Neutrophil (primary cell): ENCODE measurements around the gene PLB1.
"Not testable (repeated sequence)": the region's sequence is repeated elsewhere in the genome, so short reads cannot be mapped to it uniquely, and the experiment has no call there.

Experiments
- H3K27ac ChIP-seq: fragments of 200-600 bp; sonication (generic); 2 replicates; pipeline ENCODE4 v1.5.1; 2016; ENCODE audit warnings: mild to moderate bottlenecking, moderate library complexity
- H3K27me3 ChIP-seq: fragments of 200-600 bp; sonication (generic); 2 replicates; pipeline ENCODE4 v1.6.0; 2016; ENCODE audit warnings: mild to moderate bottlenecking
- H3K36me3 ChIP-seq: fragments of 200-600 bp; sonication (generic); 2 replicates; pipeline ENCODE4 v1.5.1; 2017
- H3K4me1 ChIP-seq, 2 experiments: fragments of 200-600 bp in 1 of 2; sonication (generic) in 1 of 2; 1 replicate in 1 of 2; 2 replicates in 1 of 2; pipeline versions ENCODE4 v1.5.1 to v1.6.1; 2013 to 2016; ENCODE audit warnings: low read depth in 1 of 2, low read length in 1 of 2, mild to moderate bottlenecking in 1 of 2, moderate library complexity in 1 of 2; ENCODE audit not compliant: control insufficient read depth in 1 of 2, insufficient read depth in 1 of 2
- H3K4me3 ChIP-seq, 2 experiments: fragments of 200-600 bp in 1 of 2; sonication (generic) in 1 of 2; 1 replicate in 1 of 2; 2 replicates in 1 of 2; pipeline ENCODE4 v1.5.1; 2013 to 2016; ENCODE audit warnings: low read depth in 1 of 2, low read length in 1 of 2, mild to moderate bottlenecking in 1 of 2, moderate library complexity in 1 of 2
- H3K9me3 ChIP-seq: fragments of 200-600 bp; sonication (generic); 2 replicates; pipeline ENCODE4 v1.5.1; 2016
- TF ChIP-seq, protein P1 (sequence below): fragments of 200-600 bp; sonication (generic); IDR thresholded peaks from 2 replicates; pipeline ENCODE4 v1.5.1; 2016; ENCODE audit warnings: antibody characterized with exemption

The PLB1 gene

GRCh38 chr2:28545590-28546200 is 49.8 kb downstream of the PLB1 start:
- Histone ChIP-seq H3K27ac (no peak overlapping the region), H3K36me3 (no peaks in the 10 kb centered on the region), H3K4me1 (no peaks in the 10 kb centered on the region), H3K9me3 (no peaks in the 10 kb centered on the region), H3K27me3 (no peaks in the 10 kb centered on the region), H3K4me3 (no peak overlapping the region)
- TF ChIP-seq, protein P1, sequence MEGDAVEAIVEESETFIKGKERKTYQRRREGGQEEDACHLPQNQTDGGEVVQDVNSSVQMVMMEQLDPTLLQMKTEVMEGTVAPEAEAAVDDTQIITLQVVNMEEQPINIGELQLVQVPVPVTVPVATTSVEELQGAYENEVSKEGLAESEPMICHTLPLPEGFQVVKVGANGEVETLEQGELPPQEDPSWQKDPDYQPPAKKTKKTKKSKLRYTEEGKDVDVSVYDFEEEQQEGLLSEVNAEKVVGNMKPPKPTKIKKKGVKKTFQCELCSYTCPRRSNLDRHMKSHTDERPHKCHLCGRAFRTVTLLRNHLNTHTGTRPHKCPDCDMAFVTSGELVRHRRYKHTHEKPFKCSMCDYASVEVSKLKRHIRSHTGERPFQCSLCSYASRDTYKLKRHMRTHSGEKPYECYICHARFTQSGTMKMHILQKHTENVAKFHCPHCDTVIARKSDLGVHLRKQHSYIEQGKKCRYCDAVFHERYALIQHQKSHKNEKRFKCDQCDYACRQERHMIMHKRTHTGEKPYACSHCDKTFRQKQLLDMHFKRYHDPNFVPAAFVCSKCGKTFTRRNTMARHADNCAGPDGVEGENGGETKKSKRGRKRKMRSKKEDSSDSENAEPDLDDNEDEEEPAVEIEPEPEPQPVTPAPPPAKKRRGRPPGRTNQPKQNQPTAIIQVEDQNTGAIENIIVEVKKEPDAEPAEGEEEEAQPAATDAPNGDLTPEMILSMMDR: no peak

DNA sequence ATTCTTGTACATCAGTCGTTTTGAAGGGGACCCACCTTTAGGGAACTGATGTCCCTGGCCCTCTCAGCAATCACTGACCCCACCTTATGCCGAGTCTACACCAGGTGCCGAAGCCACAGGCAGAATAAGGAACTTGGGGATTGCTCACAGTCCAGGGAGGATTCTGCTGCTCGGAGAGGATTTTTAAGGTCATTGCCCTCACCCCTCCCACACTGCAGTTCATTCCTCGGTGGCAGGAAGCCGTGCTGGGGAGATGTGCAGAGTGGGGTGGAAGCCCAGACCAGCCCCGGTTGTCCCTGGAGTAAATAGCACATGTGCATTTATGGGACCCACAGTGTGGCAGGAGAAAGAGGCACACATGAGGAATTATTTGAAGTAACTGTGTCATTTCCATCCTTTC is 50.4 kb downstream of the PLB1 start:
- H3K4me3 ChIP-seq: no peak overlapping the region
- no peaks in the 10 kb centered on the region for H3K9me3 ChIP-seq
- TF ChIP-seq, protein P1: no peak
- no peaks in the 10 kb centered on the region for H3K27me3 ChIP-seq
- no peak overlapping the region for H3K27ac ChIP-seq
- no peaks in the 10 kb centered on the region for H3K36me3 ChIP-seq
- no peaks in the 10 kb centered on the region for H3K4me1 ChIP-seq

- Histone ChIP-seq H3K36me3 (no peaks in the 10 kb centered on the region), H3K27me3 (no peaks in the 10 kb centered on the region), H3K4me1 (no peaks in the 10 kb centered on the region), H3K9me3 (no peaks in the 10 kb centered on the region), H3K27ac (no peak overlapping the region), H3K4me3 (no peak overlapping the region)
- TF ChIP-seq, protein P1: no peak
These were observed 51.5 kb downstream of the PLB1 start for GRCh38 chr2:28547223-28547860.

GRCh38 chr2:28547906-28548600 is 52.2 kb downstream of the PLB1 start:
- Histone ChIP-seq H3K36me3 (no peaks in the 10 kb centered on the region), H3K27me3 (no peaks in the 10 kb centered on the region), H3K4me1 (no peaks in the 10 kb centered on the region), H3K4me3 (no peak overlapping the region), H3K27ac (no peak overlapping the region), H3K9me3 (no peaks in the 10 kb centered on the region)
- TF ChIP-seq, protein P1: no peak

DNA sequence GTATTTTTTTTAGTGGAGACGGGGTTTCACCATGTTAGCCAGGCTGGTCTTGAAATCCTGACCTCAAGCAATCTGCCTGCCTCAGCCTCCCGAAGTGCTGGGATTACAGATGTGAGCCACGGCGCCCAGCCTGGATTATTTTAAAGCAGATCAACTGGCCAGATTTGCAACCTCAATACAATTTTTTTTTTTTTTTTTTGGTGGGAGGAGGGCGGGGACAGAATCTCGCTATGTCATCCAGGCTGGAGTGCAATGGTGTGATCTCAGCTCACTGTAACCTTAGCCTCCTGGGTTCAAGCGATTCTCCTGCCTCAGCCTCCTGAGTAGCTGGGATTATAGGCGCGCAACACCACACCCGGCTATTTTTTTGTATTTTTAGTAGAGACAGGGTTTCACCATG is 54.5 kb downstream of the PLB1 start:
- H3K27me3 ChIP-seq, H3K4me3 ChIP-seq, H3K36me3 ChIP-seq, H3K4me1 ChIP-seq, H3K27ac ChIP-seq, H3K9me3 ChIP-seq: not testable (repeated sequence)
